SK-N-SH treated with all-trans-retinoic acid at 6 μM for 48 hours (cell line): ENCODE results near the gene CLTA.

Experiments
- ATAC-seq: fragments of 200-7000 bp; cut with Tn5 transposase; 3 replicates; pipeline ENCODE4 v1.9.1; 2020; ENCODE audit warnings: mild to moderate bottlenecking, moderate library complexity
- ARNTL ChIP-seq: fragments of 450-650 bp; formaldehyde crosslinking; IDR thresholded peaks from 2 replicates; pipeline ENCODE4 v1.5.0; 2020; ENCODE audit warnings: low read depth, mild to moderate bottlenecking, moderate library complexity, borderline replicate concordance
- BACH2 ChIP-seq: fragments of 250-450 bp; sonication (Bioruptor Pico); IDR thresholded peaks from 2 replicates; pipeline ENCODE4 v1.9.0; 2021; ENCODE audit warnings: mild to moderate bottlenecking, borderline replicate concordance
- CSDC2 ChIP-seq: fragments of 250-450 bp; sonication (Bioruptor Pico); IDR thresholded peaks from 2 replicates; pipeline ENCODE4 v1.5.0; 2020; ENCODE audit warnings: mild to moderate bottlenecking, moderate library complexity
- CSRNP3 ChIP-seq: fragments of 250-450 bp; sonication (Bioruptor Pico); IDR thresholded peaks from 2 replicates; pipeline ENCODE4 v1.5.1; 2021; ENCODE audit warnings: mild to moderate bottlenecking, moderate library complexity
- ESRRG ChIP-seq: fragments of 250-450 bp; sonication (Bioruptor Pico); IDR thresholded peaks from 2 replicates; pipeline ENCODE4 v1.6.1; 2021; ENCODE audit warnings: mild to moderate bottlenecking
- GLIS3 ChIP-seq: fragments of 250-450 bp; sonication (Bioruptor Pico); IDR thresholded peaks from 2 replicates; pipeline ENCODE4 v1.5.0; 2020; ENCODE audit warnings: mild to moderate bottlenecking, moderate library complexity
- ISL1 ChIP-seq: fragments of 250-450 bp; sonication (Bioruptor Pico); IDR thresholded peaks from 2 replicates; pipeline ENCODE4 v2.1.2; 2022; ENCODE audit warnings: mild to moderate bottlenecking, moderate library complexity
- OSR1 ChIP-seq: fragments of 250-450 bp; sonication (Bioruptor Pico); IDR thresholded peaks from 2 replicates; pipeline ENCODE4 v1.8.0; 2022; ENCODE audit warnings: moderate library complexity, mild to moderate bottlenecking, inconsistent platforms
- POU6F1 ChIP-seq: fragments of 250-450 bp; sonication (Bioruptor Pico); IDR thresholded peaks from 2 replicates; pipeline ENCODE4 v1.8.0; 2021; ENCODE audit warnings: low read depth, mild to moderate bottlenecking, moderate library complexity, borderline replicate concordance
- RARB ChIP-seq: fragments of 250-450 bp; sonication (Bioruptor Pico); IDR thresholded peaks from 2 replicates; pipeline ENCODE4 v1.8.0; 2021; ENCODE audit warnings: mild to moderate bottlenecking, moderate library complexity
- SNAI2 ChIP-seq: fragments of 250-450 bp; sonication (Bioruptor Pico); IDR thresholded peaks from 2 replicates; pipeline ENCODE4 v1.5.0; 2020; ENCODE audit warnings: mild to moderate bottlenecking, moderate library complexity
- TCF4 ChIP-seq: fragments of 250-450 bp; sonication (Bioruptor Pico); IDR thresholded peaks from 2 replicates; pipeline ENCODE4 v1.8.0; 2021; ENCODE audit warnings: mild to moderate bottlenecking, moderate library complexity, borderline replicate concordance
- TOX ChIP-seq: fragments of 250-450 bp; sonication (Bioruptor Pico); IDR thresholded peaks from 2 replicates; pipeline ENCODE4 v1.8.0; 2021; ENCODE audit warnings: mild to moderate bottlenecking, moderate library complexity, borderline replicate concordance
- TSHZ2 ChIP-seq: fragments of 250-450 bp; sonication (Bioruptor Pico); IDR thresholded peaks from 2 replicates; pipeline ENCODE4 v1.5.0; 2020; ENCODE audit warnings: mild to moderate bottlenecking, moderate library complexity
- ZC3H10 ChIP-seq: fragments of 250-450 bp; sonication (Bioruptor Pico); IDR thresholded peaks from 2 replicates; pipeline ENCODE4 v1.5.1; 2021; ENCODE audit warnings: mild to moderate bottlenecking, moderate library complexity
- ZFP3 ChIP-seq: fragments of 250-450 bp; sonication (Bioruptor Pico); IDR thresholded peaks from 2 replicates; pipeline ENCODE4 v1.5.0; 2020; ENCODE audit warnings: mild to moderate bottlenecking, moderate library complexity
- ZFP30 ChIP-seq: fragments of 450-650 bp; formaldehyde crosslinking; IDR thresholded peaks from 2 replicates; pipeline ENCODE4 v1.5.0; 2022; ENCODE audit warnings: mild to moderate bottlenecking, moderate library complexity
- ZNF565 ChIP-seq: fragments of 450-650 bp; formaldehyde crosslinking; conservative IDR thresholded peaks from 2 replicates; pipeline ENCODE4 v1.5.0; 2020; ENCODE audit warnings: low read depth, mild to moderate bottlenecking, moderate library complexity
- ZNF70 ChIP-seq: fragments of 450-650 bp; formaldehyde crosslinking; IDR thresholded peaks from 2 replicates; pipeline ENCODE4 v1.5.0; 2020; ENCODE audit warnings: mild to moderate bottlenecking, moderate library complexity
- ZNF8 ChIP-seq: fragments of 450-650 bp; formaldehyde crosslinking; IDR thresholded peaks from 2 replicates; pipeline ENCODE4 v1.5.0; 2020; ENCODE audit warnings: mild to moderate bottlenecking, moderate library complexity

The CLTA gene

GRCh38 chr9:36207016-36207415, 16.3 kb downstream of the CLTA start:
- no peak; the same call in 2 of the 3 replicates for ATAC-seq

GRCh38 chr9:36207546-36208012, 16.9 kb downstream of the CLTA start:
- TF ChIP-seq OSR1 (CRISPR knock-in tag), result no peak
- TF ChIP-seq SNAI2 (CRISPR knock-in tag), result no peak
- no peak; the same call in 1 of the 3 replicates for ATAC-seq

More at GRCh38 chr9:36207016-36207415, 16.3 kb downstream of the CLTA start:
- no peak for TF ChIP-seq ZFP3 (CRISPR knock-in tag)

- no peak for TF ChIP-seq ISL1
- peak; percentile 22; the same call in 1 of the 2 replicates for TF ChIP-seq TCF4 (CRISPR knock-in tag)
- peak; percentile 30; the same call in 1 of the 3 replicates for ATAC-seq
These were observed 18.0 kb downstream of the CLTA start for GRCh38 chr9:36208521-36209253.

GRCh38 chr9:36210722-36211121, 20.0 kb downstream of the CLTA start:
- no peak for ATAC-seq
- TF ChIP-seq ZFP3 (CRISPR knock-in tag) (no peak), GLIS3 (no peak), ISL1 (no peak), ZC3H10 (CRISPR knock-in tag) (no peak), ZNF8 (no peak), CSDC2 (CRISPR knock-in tag) (no peak), ESRRG (CRISPR knock-in tag) (no peak), CSRNP3 (CRISPR knock-in tag) (no peak), RARB (CRISPR knock-in tag) (no peak), ZNF565 (CRISPR knock-in tag) (no peak), BACH2 (CRISPR knock-in tag) (no peak), TOX (CRISPR knock-in tag) (no peak), OSR1 (CRISPR knock-in tag) (no peak), ARNTL (CRISPR knock-in tag) (no peak), ZFP30 (CRISPR knock-in tag) (no peak), POU6F1 (CRISPR knock-in tag) (no peak)

GRCh38 chr9:36211510-36211909, 20.8 kb downstream of the CLTA start:
- ATAC-seq, result no peak
- TF ChIP-seq ZC3H10 (CRISPR knock-in tag) (no peak), SNAI2 (CRISPR knock-in tag) (no peak), ESRRG (CRISPR knock-in tag) (no peak), ZNF565 (CRISPR knock-in tag) (no peak), ZFP3 (CRISPR knock-in tag) (no peak), POU6F1 (CRISPR knock-in tag) (no peak), GLIS3 (no peak)

GRCh38 chr9:36213387-36213786, 22.7 kb downstream of the CLTA start:
- TF ChIP-seq ZFP3 (CRISPR knock-in tag) (no peak), ZFP30 (CRISPR knock-in tag) (no peak), ZNF70 (CRISPR knock-in tag) (no peak), ESRRG (CRISPR knock-in tag) (no peak), TOX (CRISPR knock-in tag) (no peak), SNAI2 (CRISPR knock-in tag) (no peak), TSHZ2 (CRISPR knock-in tag) (no peak)

More at GRCh38 chr9:36213387-36213786, 22.7 kb downstream of the CLTA start:
- no peak for ATAC-seq
